SK-N-SH treated with all-trans-retinoic acid at 6 μM for 48 hours (cell line): ENCODE results near the gene EXOC4.
A peak's percentile ranks its signal among the peaks of the same experiment; 100 is the strongest.

ENCODE experiments used
- ATAC-seq: fragments of 200-7000 bp; cut with Tn5 transposase; 3 replicates; pipeline ENCODE4 v1.9.1; 2020; ENCODE audit warnings: mild to moderate bottlenecking, moderate library complexity
- ARNTL ChIP-seq: fragments of 450-650 bp; formaldehyde crosslinking; IDR thresholded peaks from 2 replicates; pipeline ENCODE4 v1.5.0; 2020; ENCODE audit warnings: low read depth, mild to moderate bottlenecking, moderate library complexity, borderline replicate concordance
- BACH2 ChIP-seq: fragments of 250-450 bp; sonication (Bioruptor Pico); IDR thresholded peaks from 2 replicates; pipeline ENCODE4 v1.9.0; 2021; ENCODE audit warnings: mild to moderate bottlenecking, borderline replicate concordance
- ESRRG ChIP-seq: fragments of 250-450 bp; sonication (Bioruptor Pico); IDR thresholded peaks from 2 replicates; pipeline ENCODE4 v1.6.1; 2021; ENCODE audit warnings: mild to moderate bottlenecking
- GLIS3 ChIP-seq: fragments of 250-450 bp; sonication (Bioruptor Pico); IDR thresholded peaks from 2 replicates; pipeline ENCODE4 v1.5.0; 2020; ENCODE audit warnings: mild to moderate bottlenecking, moderate library complexity
- ISL1 ChIP-seq: fragments of 250-450 bp; sonication (Bioruptor Pico); IDR thresholded peaks from 2 replicates; pipeline ENCODE4 v2.1.2; 2022; ENCODE audit warnings: mild to moderate bottlenecking, moderate library complexity
- OSR1 ChIP-seq: fragments of 250-450 bp; sonication (Bioruptor Pico); IDR thresholded peaks from 2 replicates; pipeline ENCODE4 v1.8.0; 2022; ENCODE audit warnings: moderate library complexity, mild to moderate bottlenecking, inconsistent platforms
- PATZ1 ChIP-seq: fragments of 250-450 bp; sonication (Bioruptor Pico); IDR thresholded peaks from 2 replicates; pipeline ENCODE4 v1.8.0; 2020; ENCODE audit warnings: mild to moderate bottlenecking, moderate library complexity, borderline replicate concordance
- PPARA ChIP-seq: fragments of 250-450 bp; sonication (Bioruptor Pico); IDR thresholded peaks from 2 replicates; pipeline ENCODE4 v1.5.0; 2020; ENCODE audit warnings: mild to moderate bottlenecking, borderline replicate concordance
- RARB ChIP-seq: fragments of 250-450 bp; sonication (Bioruptor Pico); IDR thresholded peaks from 2 replicates; pipeline ENCODE4 v1.8.0; 2021; ENCODE audit warnings: mild to moderate bottlenecking, moderate library complexity
- SNAI2 ChIP-seq: fragments of 250-450 bp; sonication (Bioruptor Pico); IDR thresholded peaks from 2 replicates; pipeline ENCODE4 v1.5.0; 2020; ENCODE audit warnings: mild to moderate bottlenecking, moderate library complexity
- TCF4 ChIP-seq: fragments of 250-450 bp; sonication (Bioruptor Pico); IDR thresholded peaks from 2 replicates; pipeline ENCODE4 v1.8.0; 2021; ENCODE audit warnings: mild to moderate bottlenecking, moderate library complexity, borderline replicate concordance
- TOX ChIP-seq: fragments of 250-450 bp; sonication (Bioruptor Pico); IDR thresholded peaks from 2 replicates; pipeline ENCODE4 v1.8.0; 2021; ENCODE audit warnings: mild to moderate bottlenecking, moderate library complexity, borderline replicate concordance
- TSHZ2 ChIP-seq: fragments of 250-450 bp; sonication (Bioruptor Pico); IDR thresholded peaks from 2 replicates; pipeline ENCODE4 v1.5.0; 2020; ENCODE audit warnings: mild to moderate bottlenecking, moderate library complexity
- ZC3H10 ChIP-seq: fragments of 250-450 bp; sonication (Bioruptor Pico); IDR thresholded peaks from 2 replicates; pipeline ENCODE4 v1.5.1; 2021; ENCODE audit warnings: mild to moderate bottlenecking, moderate library complexity
- ZFP3 ChIP-seq: fragments of 250-450 bp; sonication (Bioruptor Pico); IDR thresholded peaks from 2 replicates; pipeline ENCODE4 v1.5.0; 2020; ENCODE audit warnings: mild to moderate bottlenecking, moderate library complexity
- ZNF565 ChIP-seq: fragments of 450-650 bp; formaldehyde crosslinking; conservative IDR thresholded peaks from 2 replicates; pipeline ENCODE4 v1.5.0; 2020; ENCODE audit warnings: low read depth, mild to moderate bottlenecking, moderate library complexity
- TF ChIP-seq, protein P1 (sequence below): fragments of 250-450 bp; sonication (Bioruptor Pico); IDR thresholded peaks from 2 replicates; pipeline ENCODE4 v1.5.1; 2020; ENCODE audit warnings: low read depth, mild to moderate bottlenecking, moderate library complexity
- TF ChIP-seq, protein P2 (sequence below): fragments of 250-450 bp; sonication (Bioruptor Pico); IDR thresholded peaks from 2 replicates; pipeline ENCODE4 v1.8.0; 2021; ENCODE audit warnings: low read depth, mild to moderate bottlenecking, moderate library complexity, borderline replicate concordance

EXOC4 gene

GRCh38 chr7:133807624-133808492, 555.0 kb downstream of the EXOC4 start:
- ATAC-seq, result peak; percentile 35; the same call in 1 of the 3 replicates
- TF ChIP-seq TCF4 (CRISPR knock-in tag) (peak; percentile 58; the same call in 1 of the 2 replicates), SNAI2 (CRISPR knock-in tag) (no peak), ISL1 (CRISPR knock-in tag) (peak; percentile 56), PPARA (no peak)

DNA sequence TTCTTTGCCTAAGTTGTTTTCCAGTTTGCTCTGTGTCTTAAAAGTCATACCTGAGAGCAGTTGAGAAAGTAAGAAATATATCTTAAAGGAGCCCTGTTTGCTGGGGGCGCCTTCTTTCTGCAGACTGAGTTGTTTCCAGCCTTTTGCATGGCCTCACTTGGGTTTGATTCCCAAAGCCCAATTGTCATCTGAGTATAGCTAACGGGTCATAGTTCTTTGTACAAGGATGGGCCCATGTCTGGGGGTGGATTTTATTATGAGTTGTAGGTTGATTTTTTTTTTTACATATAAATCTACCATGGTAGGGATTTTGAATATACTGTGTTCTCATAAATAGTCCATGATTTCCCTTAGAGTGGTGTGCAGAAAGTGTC, 555.6 kb downstream of the EXOC4 start:
- TF ChIP-seq ISL1 (CRISPR knock-in tag) (no peak), TCF4 (CRISPR knock-in tag) (no peak), ZNF565 (CRISPR knock-in tag) (no peak), TOX (CRISPR knock-in tag) (no peak), TSHZ2 (CRISPR knock-in tag) (no peak), BACH2 (CRISPR knock-in tag) (no peak), RARB (CRISPR knock-in tag) (no peak), ESRRG (CRISPR knock-in tag) (no peak)
- TF ChIP-seq, protein P1, sequence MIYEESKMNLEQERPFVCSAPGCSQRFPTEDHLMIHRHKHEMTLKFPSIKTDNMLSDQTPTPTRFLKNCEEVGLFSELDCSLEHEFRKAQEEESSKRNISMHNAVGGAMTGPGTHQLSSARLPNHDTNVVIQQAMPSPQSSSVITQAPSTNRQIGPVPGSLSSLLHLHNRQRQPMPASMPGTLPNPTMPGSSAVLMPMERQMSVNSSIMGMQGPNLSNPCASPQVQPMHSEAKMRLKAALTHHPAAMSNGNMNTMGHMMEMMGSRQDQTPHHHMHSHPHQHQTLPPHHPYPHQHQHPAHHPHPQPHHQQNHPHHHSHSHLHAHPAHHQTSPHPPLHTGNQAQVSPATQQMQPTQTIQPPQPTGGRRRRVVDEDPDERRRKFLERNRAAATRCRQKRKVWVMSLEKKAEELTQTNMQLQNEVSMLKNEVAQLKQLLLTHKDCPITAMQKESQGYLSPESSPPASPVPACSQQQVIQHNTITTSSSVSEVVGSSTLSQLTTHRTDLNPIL (CRISPR knock-in tag), result no peak

DNA sequence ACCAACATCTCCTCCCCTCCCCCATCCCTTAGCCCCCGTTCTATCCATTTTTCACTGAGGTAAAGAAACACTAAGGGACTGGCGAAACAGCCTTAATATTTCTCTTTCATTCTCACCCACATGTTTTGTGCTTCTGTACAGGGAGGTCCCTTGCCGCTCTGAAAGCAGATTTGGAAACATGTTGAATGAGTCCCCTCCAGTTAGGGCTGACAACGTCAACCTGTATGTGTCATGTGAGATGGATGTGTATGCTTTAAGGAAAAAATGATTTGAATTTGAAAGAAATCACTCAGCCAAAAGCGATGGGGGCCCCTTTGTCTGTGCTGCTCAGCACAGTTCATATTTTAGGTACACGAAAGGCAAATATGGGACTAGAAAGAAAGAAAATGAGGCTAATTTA, 560.0 kb downstream of the EXOC4 start:
- TF ChIP-seq GLIS3 (CRISPR knock-in tag) (no peak), ARNTL (CRISPR knock-in tag) (no peak), OSR1 (CRISPR knock-in tag) (no peak), SNAI2 (CRISPR knock-in tag) (no peak), RARB (CRISPR knock-in tag) (no peak), ZFP3 (no peak), ZC3H10 (CRISPR knock-in tag) (no peak), PATZ1 (no peak), TSHZ2 (CRISPR knock-in tag) (no peak), ZNF565 (CRISPR knock-in tag) (no peak), BACH2 (CRISPR knock-in tag) (no peak), TCF4 (CRISPR knock-in tag) (no peak)
- TF ChIP-seq, protein P2, sequence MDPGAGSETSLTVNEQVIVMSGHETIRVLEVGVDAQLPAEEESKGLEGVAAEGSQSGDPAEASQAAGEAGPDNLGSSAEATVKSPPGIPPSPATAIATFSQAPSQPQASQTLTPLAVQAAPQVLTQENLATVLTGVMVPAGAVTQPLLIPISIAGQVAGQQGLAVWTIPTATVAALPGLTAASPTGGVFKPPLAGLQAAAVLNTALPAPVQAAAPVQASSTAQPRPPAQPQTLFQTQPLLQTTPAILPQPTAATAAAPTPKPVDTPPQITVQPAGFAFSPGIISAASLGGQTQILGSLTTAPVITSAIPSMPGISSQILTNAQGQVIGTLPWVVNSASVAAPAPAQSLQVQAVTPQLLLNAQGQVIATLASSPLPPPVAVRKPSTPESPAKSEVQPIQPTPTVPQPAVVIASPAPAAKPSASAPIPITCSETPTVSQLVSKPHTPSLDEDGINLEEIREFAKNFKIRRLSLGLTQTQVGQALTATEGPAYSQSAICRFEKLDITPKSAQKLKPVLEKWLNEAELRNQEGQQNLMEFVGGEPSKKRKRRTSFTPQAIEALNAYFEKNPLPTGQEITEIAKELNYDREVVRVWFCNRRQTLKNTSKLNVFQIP (CRISPR knock-in tag), result no peak
- TF ChIP-seq, protein P1 (CRISPR knock-in tag), result no peak
- no peak for ATAC-seq

More for the DNA sequence above, 555.6 kb downstream of the EXOC4 start:
- ATAC-seq, result no peak
